ENCODE measurements around the gene FMN2.

Gene FMN2

DNA sequence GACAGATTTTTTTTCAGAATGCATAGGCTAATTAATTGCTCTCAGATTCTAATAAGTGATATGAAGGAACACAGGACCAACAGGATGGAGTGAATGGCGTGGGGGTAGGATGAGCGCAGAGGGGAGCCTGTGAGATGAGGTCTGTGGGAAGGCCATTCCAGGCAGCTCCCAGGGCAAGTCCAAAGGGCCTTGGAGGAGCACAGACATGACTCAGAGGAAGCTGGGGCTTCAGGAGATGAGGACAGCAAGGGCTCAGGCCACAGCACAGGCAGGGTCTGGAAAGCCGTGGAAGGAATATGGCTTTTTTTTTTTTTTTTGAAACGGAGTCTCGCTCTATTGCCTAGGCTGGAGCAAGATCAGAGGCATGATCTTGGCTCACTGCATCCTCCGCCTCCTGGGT is 35.1 kb downstream of the FMN2 start:
- Histone ChIP-seq H3K27me3 (ENCODE audit: insufficient read depth, low read depth) (no peaks in the 10 kb centered on the region), H3K79me2 (ENCODE audit: insufficient read depth, low read depth) (no peaks in the 10 kb centered on the region), H3K4me2 (no peak overlapping the region), H3K9ac (no peak overlapping the region), H2AFZ (ENCODE audit: low read depth) (no peak overlapping the region), H3K27ac (no peak overlapping the region), H4K20me1 (ENCODE audit: insufficient read depth) (no peaks in the 10 kb centered on the region), H3K36me3 (ENCODE audit: insufficient read depth) (no peaks in the 10 kb centered on the region), H3K4me1 (ENCODE audit: low read depth, poor library complexity, severe bottlenecking) (no peaks in the 10 kb centered on the region), H3K4me3 (IDR thresholded peaks at IDR 0.05; ENCODE audit: insufficient read depth, low read depth, low read length) (no peak overlapping the region)
- TF ChIP-seq CTCF (conservative IDR thresholded peaks at IDR 0.05; ENCODE audit: low read depth, low read length) = no peak

- H4K20me1 ChIP-seq (ENCODE audit: insufficient read depth) = no peaks in the 10 kb centered on the region
Observed at GRCh38 chr1:240128366-240128765, 36.7 kb downstream of the FMN2 start.

DNA sequence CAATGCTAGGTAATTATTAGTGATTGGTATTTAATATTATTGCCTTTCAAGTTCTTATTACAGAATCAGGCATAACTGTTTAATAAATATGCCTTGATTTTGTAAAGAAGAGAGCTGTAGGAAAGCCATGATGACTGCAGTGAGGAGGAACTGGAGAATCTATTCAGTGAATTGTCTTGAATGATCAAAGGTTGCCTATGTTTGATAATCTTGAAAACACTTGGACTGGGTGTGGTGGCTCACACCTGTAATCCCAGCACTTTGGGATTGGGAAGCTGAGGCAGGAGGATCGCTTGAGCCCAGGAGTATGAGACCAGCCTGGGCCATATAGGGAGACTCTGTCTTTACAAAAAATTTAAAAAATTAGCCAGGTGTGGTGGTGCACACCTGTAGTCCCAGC is 42.4 kb downstream of the FMN2 start:
- Histone ChIP-seq H4K20me1 (ENCODE audit: insufficient read depth) (no peaks in the 10 kb centered on the region), H3K27ac (no peak overlapping the region), H3K36me3 (ENCODE audit: insufficient read depth) (no peaks in the 10 kb centered on the region), H2AFZ (ENCODE audit: low read depth) (no peak overlapping the region), H3K27me3 (ENCODE audit: insufficient read depth, low read depth) (no peaks in the 10 kb centered on the region), H3K4me2 (no peak overlapping the region), H3K79me2 (ENCODE audit: insufficient read depth, low read depth) (no peaks in the 10 kb centered on the region), H3K4me1 (ENCODE audit: low read depth, poor library complexity, severe bottlenecking) (no peaks in the 10 kb centered on the region), H3K9ac (no peak overlapping the region), H3K4me3 (IDR thresholded peaks at IDR 0.05; ENCODE audit: insufficient read depth, low read depth, low read length) (no peak overlapping the region)
- no peak for TF ChIP-seq CTCF (conservative IDR thresholded peaks at IDR 0.05; ENCODE audit: low read depth, low read length)

More at GRCh38 chr1:240128366-240128765, 36.7 kb downstream of the FMN2 start:
- no peak for TF ChIP-seq CTCF (conservative IDR thresholded peaks at IDR 0.05; ENCODE audit: low read depth, low read length)
- H3K4me2 ChIP-seq = no peak overlapping the region
- H3K4me1 ChIP-seq (ENCODE audit: low read depth, poor library complexity, severe bottlenecking) = no peaks in the 10 kb centered on the region
- H2AFZ ChIP-seq (ENCODE audit: low read depth) = no peak overlapping the region
- H3K4me3 ChIP-seq (IDR thresholded peaks at IDR 0.05; ENCODE audit: insufficient read depth, low read depth, low read length) = no peak overlapping the region
- no peaks in the 10 kb centered on the region for H3K36me3 ChIP-seq (ENCODE audit: insufficient read depth)
- H3K9ac ChIP-seq = no peak overlapping the region
- H3K27ac ChIP-seq = no peak overlapping the region
- H3K79me2 ChIP-seq (ENCODE audit: insufficient read depth, low read depth) = no peaks in the 10 kb centered on the region
- H3K27me3 ChIP-seq (ENCODE audit: insufficient read depth, low read depth) = no peaks in the 10 kb centered on the region

DNA sequence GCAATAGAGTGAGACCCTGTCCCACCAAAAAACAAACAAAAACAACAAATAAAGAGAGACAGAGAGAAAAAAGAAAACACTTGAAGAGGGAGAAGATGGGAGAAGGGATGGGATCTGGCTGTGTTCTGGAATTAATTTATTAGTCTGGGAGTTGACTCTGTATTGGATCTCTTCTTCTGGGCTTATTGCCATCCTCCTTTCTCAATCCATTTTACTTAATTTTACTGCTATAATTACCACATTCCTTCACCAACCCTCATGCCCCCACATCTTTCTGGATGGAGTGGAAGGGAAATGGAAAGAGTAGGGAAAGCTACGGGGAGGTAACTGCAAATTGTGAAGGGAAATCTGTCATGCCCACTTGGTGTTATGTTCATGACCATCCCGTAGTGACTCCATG is 42.9 kb downstream of the FMN2 start:
- H3K4me3 ChIP-seq (IDR thresholded peaks at IDR 0.05; ENCODE audit: insufficient read depth, low read depth, low read length) = no peak overlapping the region
- no peak overlapping the region for H3K4me2 ChIP-seq
- H2AFZ ChIP-seq (ENCODE audit: low read depth) = no peak overlapping the region
- no peak overlapping the region for H3K9ac ChIP-seq
- H4K20me1 ChIP-seq (ENCODE audit: insufficient read depth) = no peaks in the 10 kb centered on the region
- no peaks in the 10 kb centered on the region for H3K4me1 ChIP-seq (ENCODE audit: low read depth, poor library complexity, severe bottlenecking)
- no peak overlapping the region for H3K27ac ChIP-seq
- H3K27me3 ChIP-seq (ENCODE audit: insufficient read depth, low read depth) = no peaks in the 10 kb centered on the region
- H3K36me3 ChIP-seq (ENCODE audit: insufficient read depth) = no peaks in the 10 kb centered on the region
- no peaks in the 10 kb centered on the region for H3K79me2 ChIP-seq (ENCODE audit: insufficient read depth, low read depth)
- no peak for TF ChIP-seq CTCF (conservative IDR thresholded peaks at IDR 0.05; ENCODE audit: low read depth, low read length)
